ENCODE measurements around the gene PARP6. TPM values are rescaled to one million over a fixed set of nuclear protein-coding genes. Genes with fewer than 3 reads are reported as not detected.

The PARP6 gene
- total RNA-seq, 2 experiments from 2014 or later, result 48.7 to 50.1 TPM

DNA sequence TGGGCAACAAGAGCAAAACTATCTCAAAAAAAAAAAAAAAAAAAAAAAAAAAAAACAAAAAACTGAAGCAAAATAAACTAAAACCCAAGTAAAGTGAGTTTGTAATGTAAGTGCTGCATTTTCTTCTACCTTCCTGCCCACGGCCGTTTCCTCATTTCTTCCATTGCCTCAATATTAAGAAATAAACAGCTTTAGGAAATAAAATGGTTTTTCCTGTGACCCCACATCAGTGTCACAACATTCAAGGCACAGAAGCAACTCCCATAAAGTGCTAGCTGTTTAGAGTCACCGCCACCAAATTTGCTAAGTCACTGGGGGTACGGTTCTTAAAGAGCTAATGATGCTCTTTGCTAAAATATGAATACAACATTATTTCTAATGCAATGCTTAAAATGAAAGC lies 44.6 kb downstream of the PARP6 start:
- no peaks in the 10 kb centered on the region for H3K27me3 Mint-ChIP-seq
- POLR2A ChIA-PET, result interaction anchor here (0.8 to 6.6 kb wide), 16 partner anchors 11 to 246 kb away, joined by 3 to 105 read pairs (median 8); partner anchors contain the start of genes ARIH1, GRAMD2A and HEXA
- intact Hi-C loops (cut with micrococcal nuclease), result loop anchor here (2.0 kb wide), 1 partner anchor 45 kb away; the partner anchor contains the start of gene PARP6

DNA sequence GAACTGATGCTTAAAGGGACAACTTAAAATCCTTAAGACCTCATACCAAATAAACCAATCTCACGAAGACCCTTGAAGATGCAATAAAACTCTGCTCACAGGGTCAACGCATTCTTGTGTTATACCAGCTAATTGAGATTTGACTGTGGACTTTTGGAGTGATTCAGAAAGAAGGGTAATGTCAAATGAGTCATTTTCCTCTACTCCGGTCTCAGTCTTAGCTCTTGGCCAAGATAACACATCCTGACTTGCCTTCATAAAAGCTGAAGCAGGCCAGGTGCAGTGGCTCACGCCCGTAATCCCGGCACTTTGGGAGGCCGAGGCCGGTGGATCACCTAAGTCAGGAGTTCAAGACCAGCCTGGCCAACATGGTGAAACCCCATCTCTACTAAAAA lies 45.2 kb downstream of the PARP6 start:
- peak; percentile 73 for DNase-seq
- intact Hi-C loops (cut with micrococcal nuclease), result loop anchor here (2.0 kb wide), 1 partner anchor 46 kb away; the partner anchor contains the start of gene PARP6
- ChIA-PET POLR2A (interaction anchor here (0.8 to 6.6 kb wide), 17 partner anchors 11 to 248 kb away, joined by 3 to 105 read pairs (median 9); partner anchors contain the start of genes ARIH1, GRAMD2A and HEXA), CTCF (interaction anchor here (0.5 to 4.0 kb wide), 20 partner anchors 11 to 513 kb away, joined by 3 to 35 read pairs (median 4); partner anchors contain the start of gene GRAMD2A)
- Mint-ChIP-seq H3K27ac (peak overlapping the region; percentile 92), H3K9me3 (no peaks in the 10 kb centered on the region), H3K27me3 (no peaks in the 10 kb centered on the region), H3K4me3 (peak overlapping the region; percentile 100), H3K4me1 (ENCODE audit: low read depth) (peaks cover 45% of the 10 kb centered on the region), H3K36me3 (ENCODE audit: low read depth) (peaks cover 73% of the 10 kb centered on the region)
- TF ChIP-seq, protein P1, sequence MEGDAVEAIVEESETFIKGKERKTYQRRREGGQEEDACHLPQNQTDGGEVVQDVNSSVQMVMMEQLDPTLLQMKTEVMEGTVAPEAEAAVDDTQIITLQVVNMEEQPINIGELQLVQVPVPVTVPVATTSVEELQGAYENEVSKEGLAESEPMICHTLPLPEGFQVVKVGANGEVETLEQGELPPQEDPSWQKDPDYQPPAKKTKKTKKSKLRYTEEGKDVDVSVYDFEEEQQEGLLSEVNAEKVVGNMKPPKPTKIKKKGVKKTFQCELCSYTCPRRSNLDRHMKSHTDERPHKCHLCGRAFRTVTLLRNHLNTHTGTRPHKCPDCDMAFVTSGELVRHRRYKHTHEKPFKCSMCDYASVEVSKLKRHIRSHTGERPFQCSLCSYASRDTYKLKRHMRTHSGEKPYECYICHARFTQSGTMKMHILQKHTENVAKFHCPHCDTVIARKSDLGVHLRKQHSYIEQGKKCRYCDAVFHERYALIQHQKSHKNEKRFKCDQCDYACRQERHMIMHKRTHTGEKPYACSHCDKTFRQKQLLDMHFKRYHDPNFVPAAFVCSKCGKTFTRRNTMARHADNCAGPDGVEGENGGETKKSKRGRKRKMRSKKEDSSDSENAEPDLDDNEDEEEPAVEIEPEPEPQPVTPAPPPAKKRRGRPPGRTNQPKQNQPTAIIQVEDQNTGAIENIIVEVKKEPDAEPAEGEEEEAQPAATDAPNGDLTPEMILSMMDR (IDR thresholded peaks at IDR 0.05), result no peak
- ATAC-seq, result peak; percentile 25

More for the DNA sequence above, 44.6 kb downstream of the PARP6 start:
- TF ChIP-seq, protein P1 (IDR thresholded peaks at IDR 0.05), result no peak
- Mint-ChIP-seq H3K4me1 (ENCODE audit: low read depth) (peaks cover 45% of the 10 kb centered on the region), H3K9me3 (no peaks in the 10 kb centered on the region), H3K36me3 (ENCODE audit: low read depth) (peaks cover 67% of the 10 kb centered on the region), H3K27ac (peak overlapping the region; percentile 92), H3K4me3 (peak overlapping the region; percentile 100)
- CTCF ChIA-PET, result interaction anchor here (1.0 to 4.0 kb wide), 14 partner anchors 11 to 59 kb away, joined by 3 to 35 read pairs (median 6); partner anchors contain the start of gene GRAMD2A
- ATAC-seq (no peak), DNase-seq (peak; percentile 30)

DNA sequence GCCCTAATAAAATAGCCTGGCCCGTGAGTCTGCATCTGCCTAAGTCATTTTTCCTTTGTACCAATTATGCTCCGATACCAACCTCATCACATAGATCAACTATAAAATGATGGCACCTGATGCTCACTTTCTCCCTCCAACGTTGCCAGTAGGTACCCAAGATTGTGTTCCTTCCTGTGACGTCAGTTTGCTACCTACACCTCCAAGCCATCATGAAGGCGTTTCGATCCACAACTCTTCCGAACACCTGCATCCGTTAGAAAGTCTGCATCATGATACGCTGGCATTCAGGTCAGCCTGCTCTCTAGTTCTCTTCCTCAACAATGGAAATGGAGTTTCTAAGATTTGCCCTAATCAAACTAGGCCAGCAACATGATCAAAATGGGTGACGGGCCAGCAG lies 49.1 kb downstream of the PARP6 start:
- peaks cover 91% of the 10 kb centered on the region for H3K36me3 Mint-ChIP-seq (ENCODE audit: low read depth)
- H3K27me3 Mint-ChIP-seq, result no peaks in the 10 kb centered on the region
- intact Hi-C loops (cut with micrococcal nuclease), result no loop called here
- H3K4me1 Mint-ChIP-seq (ENCODE audit: low read depth), result peaks cover 78% of the 10 kb centered on the region
- TF ChIP-seq, protein P1 (IDR thresholded peaks at IDR 0.05), result no peak
- no peaks in the 10 kb centered on the region for H3K9me3 Mint-ChIP-seq
- DNase-seq, result no peak
- H3K4me3 Mint-ChIP-seq, result peak overlapping the region; percentile 9
- ChIA-PET CTCF (no interaction called here), POLR2A (interaction anchor here (1.6 to 1.8 kb wide), 2 partner anchors 16 to 25 kb away, joined by 5 to 8 read pairs; partner anchors contain the start of gene GRAMD2A)
- ATAC-seq, result no peak
- peak overlapping the region; percentile 84 for H3K27ac Mint-ChIP-seq

DNA sequence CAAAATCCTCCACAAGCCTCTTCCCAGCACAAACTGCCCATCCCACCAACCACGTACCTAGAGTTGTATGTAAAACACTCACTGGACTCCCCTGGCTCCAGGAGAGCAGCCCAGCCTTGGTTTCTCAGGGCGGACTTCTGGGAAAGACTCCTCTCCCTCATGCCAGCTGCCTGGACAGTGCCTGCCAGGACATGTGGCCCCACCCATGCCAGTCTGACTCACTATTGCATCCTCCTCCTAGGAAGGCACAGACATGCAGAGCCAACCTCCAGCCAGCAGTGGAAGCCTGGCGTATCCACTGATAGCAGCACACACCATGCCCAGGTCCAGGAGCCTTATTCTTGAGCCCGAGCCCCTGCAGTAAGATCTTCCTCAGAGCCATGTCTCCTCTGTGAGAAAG lies 50.0 kb downstream of the PARP6 start:
- intact Hi-C loops (cut with micrococcal nuclease), result no loop called here
- Mint-ChIP-seq H3K36me3 (ENCODE audit: low read depth) (peaks cover 88% of the 10 kb centered on the region), H3K9me3 (no peaks in the 10 kb centered on the region), H3K4me3 (peak overlapping the region; percentile 40), H3K4me1 (ENCODE audit: low read depth) (peaks cover 79% of the 10 kb centered on the region), H3K27ac (peak overlapping the region; percentile 84), H3K27me3 (no peaks in the 10 kb centered on the region)
- no peak for ATAC-seq
- CTCF ChIA-PET, result interaction anchor here (1.5 to 3.6 kb wide), 2 partner anchors 14 to 22 kb away, joined by 4 to 17 read pairs; no protein-coding TSS in a partner anchor
- TF ChIP-seq, protein P1 (IDR thresholded peaks at IDR 0.05), result no peak
- POLR2A ChIA-PET, result interaction anchor here (0.9 to 2.8 kb wide), 8 partner anchors 9 to 49 kb away, joined by 3 to 15 read pairs (median 4); partner anchors contain the start of gene PKM
- DNase-seq, result no peak

DNA sequence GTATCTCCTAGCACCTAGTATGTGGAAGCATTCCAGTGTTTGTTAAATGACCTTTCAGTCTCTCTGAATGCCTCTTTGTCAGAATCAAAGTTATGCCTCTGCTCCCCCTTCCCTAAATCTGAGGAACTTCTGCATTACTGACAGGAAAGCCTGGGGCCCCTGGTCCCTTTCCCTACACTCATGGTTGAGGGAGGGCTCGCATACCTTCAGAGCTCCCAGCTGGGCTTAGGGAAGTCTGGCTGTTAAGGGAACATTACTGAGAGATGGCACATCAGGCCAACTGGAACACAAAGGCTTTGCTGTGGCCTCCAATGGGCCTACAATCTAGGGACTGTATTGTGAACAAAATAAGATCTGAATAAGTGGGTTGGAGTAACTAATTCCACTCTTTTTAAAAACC lies 51.7 kb downstream of the PARP6 start:
- POLR2A ChIA-PET, result interaction anchor here (0.7 to 2.8 kb wide), 9 partner anchors 10 to 50 kb away, joined by 3 to 15 read pairs (median 5); partner anchors contain the start of gene PKM
- no peak for ATAC-seq
- H3K27ac Mint-ChIP-seq, result peak overlapping the region; percentile 78
- no peak for DNase-seq
- H3K36me3 Mint-ChIP-seq (ENCODE audit: low read depth), result peaks cover 83% of the 10 kb centered on the region
- TF ChIP-seq, protein P1 (IDR thresholded peaks at IDR 0.05), result no peak
- H3K4me3 Mint-ChIP-seq, result no peak overlapping the region
- no peaks in the 10 kb centered on the region for H3K27me3 Mint-ChIP-seq
- CTCF ChIA-PET, result interaction anchor here (1.0 to 3.6 kb wide), 2 partner anchors 10 to 20 kb away, joined by 3 to 17 read pairs; no protein-coding TSS in a partner anchor
- H3K4me1 Mint-ChIP-seq (ENCODE audit: low read depth), result peaks cover 79% of the 10 kb centered on the region
- no peaks in the 10 kb centered on the region for H3K9me3 Mint-ChIP-seq
- intact Hi-C loops (cut with micrococcal nuclease), result no loop called here
